ENCODE data around the gene CTXND1.

- TF ChIP-seq CTCF (IDR thresholded peaks at IDR 0.05; ENCODE audit: low read depth, low read length) = no peak
- TF ChIP-seq EZH2phosphoT487 (IDR thresholded peaks at IDR 0.05; ENCODE audit: low read depth) = no peak
Measured at GRCh38 chr15:80186066-80186465, 65.9 kb downstream of the CTXND1 start.
